ENCODE data around the gene TCF21.

DNA sequence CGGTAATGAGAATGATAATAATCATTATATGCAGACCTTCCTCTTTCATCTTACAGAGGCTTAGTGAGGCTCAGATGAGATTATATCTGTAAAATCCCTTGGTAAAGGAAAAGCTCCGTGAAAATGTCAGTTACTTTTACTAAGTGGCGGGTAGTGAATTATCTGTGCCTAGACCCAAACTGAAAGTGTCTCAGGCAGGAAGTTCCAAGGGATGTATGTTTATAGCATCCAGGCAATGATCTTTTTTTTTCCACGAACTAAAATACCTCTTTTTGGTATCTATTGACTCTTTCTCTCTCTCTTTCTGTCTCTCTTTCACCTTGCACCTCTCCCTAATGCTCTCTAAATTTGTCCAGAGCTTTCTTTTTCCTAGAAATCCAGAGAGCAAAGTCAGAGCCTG, 5.0 kb downstream of the TCF21 start:
- TF ChIP-seq, protein P1, sequence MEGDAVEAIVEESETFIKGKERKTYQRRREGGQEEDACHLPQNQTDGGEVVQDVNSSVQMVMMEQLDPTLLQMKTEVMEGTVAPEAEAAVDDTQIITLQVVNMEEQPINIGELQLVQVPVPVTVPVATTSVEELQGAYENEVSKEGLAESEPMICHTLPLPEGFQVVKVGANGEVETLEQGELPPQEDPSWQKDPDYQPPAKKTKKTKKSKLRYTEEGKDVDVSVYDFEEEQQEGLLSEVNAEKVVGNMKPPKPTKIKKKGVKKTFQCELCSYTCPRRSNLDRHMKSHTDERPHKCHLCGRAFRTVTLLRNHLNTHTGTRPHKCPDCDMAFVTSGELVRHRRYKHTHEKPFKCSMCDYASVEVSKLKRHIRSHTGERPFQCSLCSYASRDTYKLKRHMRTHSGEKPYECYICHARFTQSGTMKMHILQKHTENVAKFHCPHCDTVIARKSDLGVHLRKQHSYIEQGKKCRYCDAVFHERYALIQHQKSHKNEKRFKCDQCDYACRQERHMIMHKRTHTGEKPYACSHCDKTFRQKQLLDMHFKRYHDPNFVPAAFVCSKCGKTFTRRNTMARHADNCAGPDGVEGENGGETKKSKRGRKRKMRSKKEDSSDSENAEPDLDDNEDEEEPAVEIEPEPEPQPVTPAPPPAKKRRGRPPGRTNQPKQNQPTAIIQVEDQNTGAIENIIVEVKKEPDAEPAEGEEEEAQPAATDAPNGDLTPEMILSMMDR (conservative IDR thresholded peaks at IDR 0.05; ENCODE audit: low read depth, low read length) = no peak
- TF ChIP-seq CEBPB (IDR thresholded peaks at IDR 0.05; ENCODE audit: low read depth, low read length) = no peak

Data from IMR-90 (cell line).